Peyer's patch (tissue), 4 donors: Measurements from ENCODE around the gene MAP3K21.

Experiments
- CTCF ChIP-seq, 6 experiments: fragments of 450-650 bp in 4 of 6; fragments of 200-600 bp in 2 of 6; sonication (generic) in 1 of 6; IDR thresholded peaks; one replicate each; pipeline ENCODE4 v1.5.1; 2017 to 2019; ENCODE audit warnings: antibody characterized with exemption in 6 of 6, mild to moderate bottlenecking in 3 of 6, moderate library complexity in 1 of 6
- POLR2A ChIP-seq, 2 donors: fragments of 450-650 bp; IDR thresholded peaks; one replicate each; pipeline ENCODE4 v1.5.1; 2017; ENCODE audit warnings: antibody characterized with exemption in 2 of 2, mild to moderate bottlenecking in 2 of 2, moderate library complexity in 2 of 2

- TF ChIP-seq CTCF (IDR thresholded peaks at IDR 0.05) (no peak), POLR2A (IDR thresholded peaks at IDR 0.05) (no peak)
Observed at GRCh38 chr1:233410906-233411305, 83.4 kb downstream of the MAP3K21 start.
